ENCODE data around the gene LUC7L2. TPM values are rescaled to one million over a fixed set of nuclear protein-coding genes. Genes with fewer than 3 reads are reported as not detected.

Gene LUC7L2
- total and polyA plus RNA-seq, 2 donors (not counting 1 experiment from before 2014, with no cell fraction given) = 26.5 to 142 TPM

- peaks cover 57% of the 10 kb centered on the region for H3K4me1 Mint-ChIP-seq
- TF ChIP-seq EZH2 (IDR thresholded peaks at IDR 0.05; ENCODE audit: borderline replicate concordance, insufficient read depth, low read depth, low read length, poor library complexity, severe bottlenecking) = no peak
- no peak for TF ChIP-seq CTCF (IDR thresholded peaks at IDR 0.05)
- H3K4me2 ChIP-seq (replicated peaks; ENCODE audit: low read depth, low read length, poor library complexity, severe bottlenecking) = no peak overlapping the region
- no peak for ATAC-seq (ENCODE audit: low read depth)
- WGBS (ENCODE audit: insufficient coverage) = 75% methylated on average over 2 of the region's 2 CpGs
- peaks cover 78% of the 10 kb centered on the region for H4K20me1 ChIP-seq (ENCODE audit: control insufficient read depth, insufficient read depth, low read length, poor library complexity, severe bottlenecking)
- H3K9ac ChIP-seq (ENCODE audit: low read length) = no peak overlapping the region
- no peak overlapping the region for H3K4me3 Mint-ChIP-seq
- POLR2A ChIA-PET = no interaction called here
- no peaks in the 10 kb centered on the region for H3K9me3 Mint-ChIP-seq (ENCODE audit: insufficient read depth)
- H3K27ac ChIP-seq (ENCODE audit: low read length in 2 of 2) = no peak overlapping the region
- H3K9me3 ChIP-seq (ENCODE audit: control extremely low read depth in 1 of 3, control insufficient read depth in 2 of 3, insufficient read depth in 1 of 3, low read length in 2 of 3) = no peaks in the 10 kb centered on the region
- peaks cover 4 to 21% of the 10 kb centered on the region in 2 donors for H3K4me1 ChIP-seq (ENCODE audit: control insufficient read depth in 2 of 2, insufficient read depth in 2 of 2, low read length in 2 of 2)
- intact Hi-C loops (cut with micrococcal nuclease) = no loop called here
- H3K27ac Mint-ChIP-seq = no peak overlapping the region
- H3K27me3 Mint-ChIP-seq = no peaks in the 10 kb centered on the region
- H3K27me3 ChIP-seq (replicated peaks in 1 of 4; ENCODE audit: control extremely low read depth in 1 of 4, control insufficient read depth in 3 of 4, insufficient read depth in 4 of 4, low read length in 3 of 4) = no peaks in the 10 kb centered on the region
- CTCF ChIA-PET = no interaction called here
- peaks cover 99% of the 10 kb centered on the region for H3K79me2 ChIP-seq (ENCODE audit: control insufficient read depth, insufficient read depth, low read length)
- peaks cover 7 to 24% of the 10 kb centered on the region in 2 experiments for H3K36me3 ChIP-seq (replicated peaks in 1 of 2; ENCODE audit: control extremely low read depth in 1 of 2, control insufficient read depth in 1 of 2, extremely low read depth in 1 of 2, insufficient read depth in 2 of 2, low read length in 1 of 2)
- DNase-seq = no peak
- H3K4me3 ChIP-seq (ENCODE audit: control extremely low read depth in 1 of 5, extremely low read depth in 1 of 5, insufficient read depth in 1 of 5, low read depth in 2 of 5, low read length in 4 of 5) = no peak overlapping the region
- no peak overlapping the region for H2AFZ ChIP-seq (ENCODE audit: insufficient read depth, low read depth, low read length, poor library complexity, severe bottlenecking)
These were observed 5.6 kb downstream of the LUC7L2 start for GRCh38 chr7:139365336-139365735.

GRCh38 chr7:139366400-139366799 lies 6.7 kb downstream of the LUC7L2 start:
- TF ChIP-seq EZH2 (IDR thresholded peaks at IDR 0.05; ENCODE audit: borderline replicate concordance, insufficient read depth, low read depth, low read length, poor library complexity, severe bottlenecking) (no peak), CTCF (IDR thresholded peaks at IDR 0.05) (no peak)
- no peak overlapping the region for H3K9ac ChIP-seq (ENCODE audit: low read length)
- Mint-ChIP-seq H3K9me3 (ENCODE audit: insufficient read depth) (no peaks in the 10 kb centered on the region), H3K27me3 (no peaks in the 10 kb centered on the region), H3K27ac (no peak overlapping the region), H3K4me1 (peaks cover 56% of the 10 kb centered on the region), H3K4me3 (no peak overlapping the region)
- POLR2A ChIA-PET = no interaction called here
- DNase-seq (no peak), ATAC-seq (ENCODE audit: low read depth) (no peak)
- H3K4me1 ChIP-seq (ENCODE audit: control insufficient read depth in 2 of 2, insufficient read depth in 2 of 2, low read length in 2 of 2) = peaks cover 4 to 15% of the 10 kb centered on the region in 2 donors
- CTCF ChIA-PET = no interaction called here
- peaks cover 80% of the 10 kb centered on the region for H4K20me1 ChIP-seq (ENCODE audit: control insufficient read depth, insufficient read depth, low read length, poor library complexity, severe bottlenecking)
- H3K27ac ChIP-seq (ENCODE audit: low read length in 2 of 2) = no peak overlapping the region
- 100% methylated on average over 4 of the region's 6 CpGs for WGBS (ENCODE audit: insufficient coverage)
- peaks cover 99% of the 10 kb centered on the region for H3K79me2 ChIP-seq (ENCODE audit: control insufficient read depth, insufficient read depth, low read length)
- H2AFZ ChIP-seq (ENCODE audit: insufficient read depth, low read depth, low read length, poor library complexity, severe bottlenecking) = no peak overlapping the region
- H3K36me3 ChIP-seq (replicated peaks in 1 of 2; ENCODE audit: control extremely low read depth in 1 of 2, control insufficient read depth in 1 of 2, extremely low read depth in 1 of 2, insufficient read depth in 2 of 2, low read length in 1 of 2) = peaks cover 7 to 24% of the 10 kb centered on the region in 2 experiments
- no peaks in the 10 kb centered on the region for H3K9me3 ChIP-seq (ENCODE audit: control extremely low read depth in 1 of 3, control insufficient read depth in 2 of 3, insufficient read depth in 1 of 3, low read length in 2 of 3)
- no peaks in the 10 kb centered on the region for H3K27me3 ChIP-seq (replicated peaks in 1 of 4; ENCODE audit: control extremely low read depth in 1 of 4, control insufficient read depth in 3 of 4, insufficient read depth in 4 of 4, low read length in 3 of 4)
- H3K4me3 ChIP-seq (ENCODE audit: control extremely low read depth in 1 of 5, extremely low read depth in 1 of 5, insufficient read depth in 1 of 5, low read depth in 2 of 5, low read length in 4 of 5) = no peak overlapping the region
- intact Hi-C loops (cut with micrococcal nuclease) = no loop called here
- H3K4me2 ChIP-seq (replicated peaks; ENCODE audit: low read depth, low read length, poor library complexity, severe bottlenecking) = no peak overlapping the region

All from B cell (primary cell).